IMR-90 (cell line): Measurements from ENCODE around the gene CCSER2. TPM values are rescaled to one million over a fixed set of nuclear protein-coding genes. Genes with fewer than 3 reads are reported as not detected.

ENCODE experiments used
- ATAC-seq: fragments of 200-7000 bp; cut with Tn5 transposase; 2 replicates; pipeline ENCODE4 v1.9.1; 2020; ENCODE audit warnings: low read depth, mild to moderate bottlenecking, moderate library complexity
- BruUV-seq: library from RNA; stranded (reverse); fragments of 400-500 nt; replicated peaks from 2 replicates; lab custom pipeline; 2021; lab: Mats Ljungman, UMichigan
- CTCF ChIA-PET: fragments of 300-600 bp; formaldehyde crosslinking; extraction: SDS; loops from one replicate; lab custom pipeline; 2021; ENCODE audit warnings: antibody characterized with exemption; lab: Yijun Ruan, JAX
- POLR2A ChIA-PET: fragments of 300-600 bp; sonication (Branson Sonifier 250); formaldehyde crosslinking; loops from one replicate; lab custom pipeline; 2022; ENCODE audit warnings: antibody characterized with exemption; ENCODE audit not compliant: unreplicated experiment; lab: Charles Lee
- DNase-seq: peaks from one replicate; pipeline ENCODE4 v3.0.0; 2013
- H2AFZ ChIP-seq: replicated peaks from 2 replicates; pipeline ENCODE3; 2013; ENCODE audit warnings: low read length, mild to moderate bottlenecking; ENCODE audit not compliant: poor library complexity
- H2AK5ac ChIP-seq: 2 replicates; pipeline ENCODE4 v1.6.1; 2013; ENCODE audit warnings: low read depth, low read length, inconsistent platforms
- H2AK9ac ChIP-seq: replicated peaks from 2 replicates; pipeline ENCODE3; 2013; ENCODE audit warnings: mild to moderate bottlenecking, low read depth, low read length, moderate library complexity; ENCODE audit not compliant: poor library complexity
- H2BK120ac ChIP-seq: 2 replicates; pipeline ENCODE4 v1.6.1; 2013; ENCODE audit warnings: low read depth, low read length, inconsistent platforms
- H2BK15ac ChIP-seq: 3 replicates; pipeline ENCODE4 v1.6.1; 2013; ENCODE audit warnings: low read depth, low read length, inconsistent platforms
- H2BK20ac ChIP-seq: 2 replicates; pipeline ENCODE4 v1.6.1; 2013; ENCODE audit warnings: low read depth, mild to moderate bottlenecking, inconsistent platforms, low read length, moderate library complexity
- H2BK5ac ChIP-seq: 2 replicates; pipeline ENCODE4 v1.6.1; 2013; ENCODE audit warnings: mild to moderate bottlenecking, low read depth, low read length, inconsistent platforms; ENCODE audit not compliant: poor library complexity, severe bottlenecking
- H3K14ac ChIP-seq: replicated peaks from 2 replicates; pipeline ENCODE4 v1.6.1; 2013; ENCODE audit warnings: low read depth, low read length, inconsistent platforms
- H3K18ac ChIP-seq: 2 replicates; pipeline ENCODE4 v1.6.1; 2013; ENCODE audit warnings: low read depth, low read length, control low read depth
- H3K23ac ChIP-seq: 2 replicates; pipeline ENCODE4 v1.6.1; 2013; ENCODE audit warnings: low read depth, low read length, inconsistent platforms
- H3K27ac ChIP-seq: 2 replicates; pipeline ENCODE4 v1.5.1; 2013; ENCODE audit warnings: mild to moderate bottlenecking, control low read depth, low read length; ENCODE audit not compliant: insufficient read depth
- H3K27me3 ChIP-seq: 2 replicates; pipeline ENCODE4 v1.6.1; 2013; ENCODE audit warnings: low read length; ENCODE audit not compliant: control insufficient read depth, insufficient read depth
- H3K36me3 ChIP-seq: 2 replicates; pipeline ENCODE4 v1.6.1; 2013; ENCODE audit warnings: low read length, mixed read lengths; ENCODE audit not compliant: control insufficient read depth, insufficient read depth
- H3K4ac ChIP-seq: 2 replicates; pipeline ENCODE4 v1.6.1; 2013; ENCODE audit warnings: low read depth, low read length, inconsistent platforms
- H3K4me1 ChIP-seq: 2 replicates; pipeline ENCODE4 v1.6.1; 2013; ENCODE audit warnings: low read length, mixed read lengths; ENCODE audit not compliant: control insufficient read depth, insufficient read depth
- H3K4me2 ChIP-seq: 2 replicates; pipeline ENCODE4 v1.6.1; 2013; ENCODE audit warnings: low read depth, mild to moderate bottlenecking, control low read depth, low read length, moderate library complexity
- H3K4me3 ChIP-seq: 2 replicates; pipeline ENCODE4 v1.5.1; 2013; ENCODE audit warnings: low read depth, mild to moderate bottlenecking, control low read depth, low read length, moderate library complexity; ENCODE audit not compliant: insufficient read depth
- H3K56ac ChIP-seq: 2 replicates; pipeline ENCODE4 v1.6.1; 2013; ENCODE audit warnings: low read length, inconsistent platforms; ENCODE audit not compliant: insufficient read depth; ENCODE audit errors: extremely low read depth
- H3K79me1 ChIP-seq, 2 experiments: 2 replicates each; pipeline ENCODE4 v1.6.1; 2013; ENCODE audit warnings: low read length in 2 of 2, inconsistent platforms in 1 of 2, low read depth in 1 of 2
- H3K9ac ChIP-seq: 2 replicates; pipeline ENCODE4 v1.6.1; 2013; ENCODE audit warnings: low read depth, low read length, control low read depth
- H3K9me1 ChIP-seq: 2 replicates; pipeline ENCODE4 v1.6.1; 2013; ENCODE audit warnings: low read length, inconsistent platforms; ENCODE audit not compliant: insufficient read depth
- H3K9me3 ChIP-seq: 2 replicates; pipeline ENCODE4 v1.6.1; 2013; ENCODE audit warnings: low read length; ENCODE audit not compliant: control insufficient read depth, insufficient read depth
- H4K20me1 ChIP-seq: 2 replicates; pipeline ENCODE4 v1.6.1; 2013; ENCODE audit warnings: low read length, inconsistent platforms; ENCODE audit not compliant: insufficient read depth
- H4K5ac ChIP-seq: 2 replicates; pipeline ENCODE4 v1.6.1; 2013; ENCODE audit warnings: mild to moderate bottlenecking, low read depth, low read length, control low read depth
- H4K8ac ChIP-seq, 2 experiments: 2 replicates each; pipeline ENCODE4 v1.6.1; 2013; ENCODE audit warnings: low read depth in 2 of 2, low read length in 2 of 2, control low read depth in 1 of 2, inconsistent platforms in 1 of 2
- H4K91ac ChIP-seq: 2 replicates; pipeline ENCODE4 v1.6.1; 2013; ENCODE audit warnings: low read depth, low read length, inconsistent platforms; ENCODE audit not compliant: insufficient read depth
- MAFK ChIP-seq: IDR thresholded peaks from 2 replicates; pipeline ENCODE4 v1.6.1; 2012; ENCODE audit warnings: low read depth, low read length, improper control_type of control experiment
- SMC3 ChIP-seq: fragments of 150-350 bp; IDR thresholded peaks from 2 replicates; pipeline ENCODE4 v1.6.1; 2016; ENCODE audit warnings: low read depth, mild to moderate bottlenecking, antibody characterized with exemption, low read length, moderate library complexity
- WGBS, 2 experiments: methylation state at CpG; one replicate each; pipeline versions ENCODE4 v1.1.5 to v1.1.7; 2013; ENCODE audit warnings: missing lambda C conversion rate in 2 of 2; ENCODE audit not compliant: insufficient read length in 1 of 2; ENCODE audit errors: extremely low coverage in 2 of 2; 5-methylcytosine and 5-hydroxymethylcytosine counted together
- dilution Hi-C: fragments of 300-500 bp; cut with HindIII; formaldehyde crosslinking; loops from one replicate; pipeline ENCODE4 v1.14.3; 2018; ENCODE audit warnings: low sequenced_read_pairs; ENCODE audit not compliant: unreplicated experiment
- in situ Hi-C: fragments of 300-500 bp; cut with MboI; formaldehyde crosslinking; loops from 3 replicates; pipeline ENCODE4 v1.14.3; 2019; ENCODE audit warnings: low sequenced_read_pairs, inconsistent platforms, mixed read lengths
- intact Hi-C: fragments of 100-400 bp; cut with micrococcal nuclease; formaldehyde crosslinking; loops from 2 replicates; pipeline ENCODE4 v1.10.0; 2022
- polyA plus RNA-seq, 3 experiments: library from polyadenylated mRNA; depleted of rRNA; stranded (reverse); fragments of >200 nt; gene quantifications; 2 replicates each; pipeline ENCODE4 v1.2.3, GENCODE V29; 2012; ENCODE audit warnings: low replicate concordance in 1 of 3
- total RNA-seq: library from RNA; depleted of rRNA; stranded (reverse); fragments of >200 nt; gene quantifications from 2 replicates; pipeline ENCODE4 v1.2.3, GENCODE V29; 2012

CCSER2 gene
- total and polyA plus RNA-seq, 2 of the 4 experiments (the other 2 are of a cell fraction): 20.4 to 31.7 TPM

DNA sequence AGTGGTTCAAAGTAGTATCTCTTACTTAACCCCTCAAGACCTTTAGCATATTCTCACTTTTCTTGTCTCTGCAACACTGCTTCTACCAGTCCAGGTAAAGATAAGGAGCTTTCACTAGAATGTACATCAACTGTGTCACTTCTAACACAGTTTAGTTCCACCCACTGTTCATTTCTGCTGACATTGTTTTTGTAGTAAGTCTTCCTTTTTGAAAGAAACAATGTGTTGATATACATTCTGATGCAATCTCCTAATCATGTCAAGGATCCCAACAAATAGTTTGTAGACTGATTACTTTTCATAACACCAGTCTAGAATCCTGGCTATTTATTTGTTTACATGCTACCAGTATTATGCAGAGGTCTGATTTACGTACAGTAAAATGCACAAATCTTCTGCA is 47.5 kb downstream of the CCSER2 start:
- Histone ChIP-seq H4K91ac (no peak overlapping the region), H3K14ac (no peak overlapping the region), H2AFZ (no peak overlapping the region), H4K8ac (no peak overlapping the region; a peak in 1 of 4 replicates), H3K4me3 (no peak overlapping the region), H3K4ac (no peak overlapping the region), H3K9ac (no peak overlapping the region), H3K9me1 (no peaks in the 10 kb centered on the region; the same call in 1 of the 2 replicates), H3K27me3 (no peaks in the 10 kb centered on the region), H3K18ac (no peak overlapping the region), H2AK9ac (no peak overlapping the region), H4K20me1 (peaks cover 16% of the 10 kb centered on the region; the same call in 1 of the 2 replicates), H2BK5ac (peak overlapping the region; percentile 45), H2BK20ac (no peak overlapping the region), H2BK120ac (no peak overlapping the region), H3K79me1 (peaks cover 20 to 31% of the 10 kb centered on the region in 2 experiments), H3K23ac (no peak overlapping the region), H3K36me3 (peaks cover 14% of the 10 kb centered on the region), H3K4me1 (no peaks in the 10 kb centered on the region), H2AK5ac (no peak overlapping the region), H3K4me2 (no peak overlapping the region), H3K56ac (no peak overlapping the region), H3K9me3 (no peaks in the 10 kb centered on the region), H2BK15ac (no peak overlapping the region), H3K27ac (no peak overlapping the region), H4K5ac (no peak overlapping the region)
- CTCF ChIA-PET: interaction anchor here (1.0 to 1.1 kb wide), 2 partner anchors 55 to 134 kb away, joined by 3 to 4 read pairs; no protein-coding TSS in a partner anchor
- ATAC-seq (no peak), DNase-seq (no peak)
- BruUV-seq: no TSS peak
- in situ Hi-C loops: no loop called here
- no peak for TF ChIP-seq SMC3
- peak; percentile 32; the same call in 1 of the 2 replicates for TF ChIP-seq MAFK
- POLR2A ChIA-PET: no interaction called here
- dilution Hi-C loops: no loop called here
- intact Hi-C loops: loop anchor here (1.0 to 5.0 kb wide), 3 partner anchors 111 to 2001 kb away; no protein-coding TSS in a partner anchor
- WGBS, 2 experiments: no CpG with 5 or more reads among the region's 1 CpG
